H1 (cell line): ENCODE measurements around the gene MRPL41.

Experiments
- BRCA1 ChIP-seq: IDR thresholded peaks from 2 replicates; pipeline ENCODE4 v1.6.1; 2012; ENCODE audit warnings: low read depth, low read length, improper control_type of control experiment
- CTCF ChIP-seq, 3 experiments: IDR thresholded peaks; 1 replicate in 2 of 3; 2 replicates in 1 of 3; pipeline versions ENCODE4 v1.5.1 to v1.6.1; 2011; ENCODE audit warnings: low read length in 3 of 3, mild to moderate bottlenecking in 3 of 3, inconsistent platforms in 2 of 3, low read depth in 1 of 3, moderate library complexity in 1 of 3; ENCODE audit not compliant: insufficient read depth in 1 of 3; ENCODE audit errors: control extremely low read depth in 1 of 3
- MAFK ChIP-seq: IDR thresholded peaks from 2 replicates; pipeline ENCODE4 v1.6.1; 2012; ENCODE audit warnings: low read depth, mild to moderate bottlenecking, improper control_type of control experiment, low read length
- PHF8 ChIP-seq: fragments of 200-600 bp; sonication (generic); conservative IDR thresholded peaks from 2 replicates; pipeline ENCODE4 v1.7.1; 2012; ENCODE audit warnings: low read depth, mild to moderate bottlenecking, inconsistent platforms, low read length, moderate library complexity
- YY1 ChIP-seq: IDR thresholded peaks from 2 replicates; pipeline ENCODE4 v1.6.1; 2011; ENCODE audit warnings: low read depth, mild to moderate bottlenecking, low read length

DNA sequence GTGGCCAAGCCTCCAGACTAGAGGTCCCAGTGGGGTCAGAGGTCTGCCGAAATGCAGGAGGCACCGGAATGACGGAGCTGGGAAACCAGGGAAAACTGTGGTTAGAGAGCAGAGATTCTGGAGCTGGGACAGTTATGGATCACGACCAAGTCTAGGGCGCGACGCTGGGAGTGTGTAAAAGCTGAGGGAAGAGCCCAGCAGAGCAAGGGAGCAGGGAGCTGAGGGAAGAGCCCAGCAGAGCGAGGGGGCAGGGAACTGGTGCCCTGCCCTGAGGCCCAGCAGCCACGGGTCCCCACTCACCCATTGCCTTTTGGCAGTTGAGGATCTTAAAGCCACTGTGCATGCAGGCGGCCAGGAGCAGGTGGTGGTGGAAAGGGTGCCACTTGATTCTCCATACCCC is 12.5 kb downstream of the MRPL41 start:
- TF ChIP-seq CTCF (IDR thresholded peaks at IDR 0.05; ENCODE audit: control extremely low read depth in 1 of 3, insufficient read depth in 1 of 3, low read depth in 1 of 3, low read length in 3 of 3) (no peak), YY1 (no peak), PHF8 (no peak), MAFK (no peak), BRCA1 (no peak)
